GM21447 (cell line): Measurements from ENCODE around the gene COQ8A.

Source experiments
- ATAC-seq: cut with Tn5 transposase; IDR thresholded peaks from one replicate; pipeline ENCODE4 v1.9.1; 2021; ENCODE audit not compliant: unreplicated experiment

Gene COQ8A

GRCh38 chr1:226940029-226940805 is at the start of gene COQ8A:
Gene COQ8A (plus strand): TSS chr1:226940294. CDS start chr1:226961386, 21,092 bp downstream.
- peak; percentile 93 for ATAC-seq

- ATAC-seq, result no peak
These were observed 49.6 kb upstream of the COQ8A start for GRCh38 chr1:226890331-226891108.

- no peak for ATAC-seq
These were observed 48.7 kb upstream of the COQ8A start for GRCh38 chr1:226891346-226891745.

- no peak for ATAC-seq
These were observed 48.1 kb upstream of the COQ8A start for GRCh38 chr1:226891846-226892523.

GRCh38 chr1:226892524-226892875 is 47.6 kb upstream of the COQ8A start:
- ATAC-seq, result no peak

- no peak for ATAC-seq
These were observed 46.2 kb upstream of the COQ8A start for GRCh38 chr1:226893936-226894335.

GRCh38 chr1:226894826-226895225 is 45.3 kb upstream of the COQ8A start:
- no peak for ATAC-seq

GRCh38 chr1:226895644-226896043 is 44.5 kb upstream of the COQ8A start:
- ATAC-seq, result no peak

- no peak for ATAC-seq
These were observed 41.8 kb upstream of the COQ8A start for GRCh38 chr1:226898246-226898645.

- ATAC-seq, result no peak
These were observed 38.7 kb upstream of the COQ8A start for GRCh38 chr1:226901421-226901820.

GRCh38 chr1:226902601-226903000 is 37.5 kb upstream of the COQ8A start:
- no peak for ATAC-seq

GRCh38 chr1:226903819-226904716 is 36.0 kb upstream of the COQ8A start:
- no peak for ATAC-seq

- ATAC-seq, result no peak
These were observed 35.3 kb upstream of the COQ8A start for GRCh38 chr1:226904772-226905171.

GRCh38 chr1:226908419-226908818 is 31.7 kb upstream of the COQ8A start:
- ATAC-seq, result no peak

GRCh38 chr1:226908913-226909312 is 31.2 kb upstream of the COQ8A start:
- no peak for ATAC-seq

GRCh38 chr1:226912587-226913176 is 27.4 kb upstream of the COQ8A start:
- ATAC-seq, result no peak

GRCh38 chr1:226915672-226915995 is 24.5 kb upstream of the COQ8A start:
- ATAC-seq, result peak; percentile 32

GRCh38 chr1:226916497-226916896 is 23.6 kb upstream of the COQ8A start:
- ATAC-seq, result no peak

GRCh38 chr1:226919587-226919986 is 20.5 kb upstream of the COQ8A start:
- ATAC-seq, result no peak

- ATAC-seq, result no peak
These were observed 20.1 kb upstream of the COQ8A start for GRCh38 chr1:226919995-226920394.
